Rectal smooth muscle tissue (tissue), 1 donor: ENCODE measurements around the gene CSTF1.

Experiments
- H3K27ac ChIP-seq: one replicate; pipeline ENCODE4 v1.7.0; 2013; ENCODE audit warnings: low read depth, low read length, inconsistent platforms
- H3K27me3 ChIP-seq: one replicate; pipeline ENCODE4 v1.7.0; 2013; ENCODE audit warnings: low read length; ENCODE audit not compliant: control insufficient read depth, insufficient read depth
- H3K36me3 ChIP-seq: one replicate; pipeline ENCODE4 v1.7.0; 2013; ENCODE audit warnings: low read length; ENCODE audit not compliant: control insufficient read depth, insufficient read depth
- H3K4me1 ChIP-seq: one replicate; pipeline ENCODE4 v1.7.0; 2013; ENCODE audit warnings: low read length; ENCODE audit not compliant: control insufficient read depth, insufficient read depth
- H3K4me3 ChIP-seq: one replicate; pipeline ENCODE4 v1.7.0; 2013; ENCODE audit warnings: low read length
- H3K9ac ChIP-seq: one replicate; pipeline ENCODE4 v1.7.0; 2013; ENCODE audit warnings: low read length

The CSTF1 gene

DNA sequence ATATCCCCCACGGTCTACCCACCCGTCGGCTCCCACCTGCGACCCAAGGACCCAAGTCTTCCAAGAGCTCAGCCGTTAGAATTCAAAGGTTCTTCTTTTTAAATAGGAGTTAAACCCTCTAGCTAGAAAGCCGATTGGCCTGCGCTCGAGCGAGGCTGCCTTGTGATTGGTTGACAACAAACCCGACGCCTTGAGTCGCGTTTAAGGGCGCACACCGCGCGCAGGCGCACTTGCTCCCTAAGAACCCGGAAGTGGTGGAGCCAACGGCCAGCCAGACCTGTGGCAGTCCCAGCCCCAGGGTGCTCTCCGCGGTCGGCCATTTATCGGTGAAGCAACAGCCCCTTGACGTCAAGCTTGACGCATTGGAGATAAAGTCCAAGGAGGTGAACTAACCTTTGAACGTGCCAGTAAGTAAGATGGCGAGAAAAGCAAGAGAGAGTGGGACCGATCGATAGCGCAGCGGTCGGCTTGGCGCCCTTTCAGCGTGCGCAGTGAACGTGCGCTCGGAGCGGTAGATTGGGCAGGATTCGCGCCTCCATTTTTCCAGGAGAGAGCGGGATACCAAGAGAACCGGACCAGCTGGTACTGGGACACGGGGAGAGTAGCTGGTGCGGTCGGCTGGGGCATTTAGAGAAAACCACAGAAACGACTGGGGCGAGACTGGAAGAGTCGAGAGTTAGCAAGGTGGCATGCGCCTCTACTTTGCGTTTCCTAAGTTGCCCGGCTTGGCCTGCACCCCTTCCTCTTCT lies at the start of gene CSTF1, which contains the start of gene AURKA:
Gene CSTF1, plus strand, starts transcription at position 514 of the 749 bp plus-strand sequence. CDS start 2,908 bp downstream, outside the sequence.
Gene AURKA, minus strand, starts transcription at position 84 of the 749 bp plus-strand sequence. CDS start 4,018 bp downstream, outside the sequence.
- peak within 1 kb of the TSS; percentile 95 for H3K27ac ChIP-seq
- H3K36me3 ChIP-seq: peaks cover 11% of the 10 kb centered on the region
- H3K4me1 ChIP-seq: peaks cover 5% of the 10 kb centered on the region
- H3K9ac ChIP-seq: peak within 1 kb of the TSS; percentile 95
- no peaks in the 10 kb centered on the region for H3K27me3 ChIP-seq
- peak within 1 kb of the TSS; percentile 100 for H3K4me3 ChIP-seq

DNA sequence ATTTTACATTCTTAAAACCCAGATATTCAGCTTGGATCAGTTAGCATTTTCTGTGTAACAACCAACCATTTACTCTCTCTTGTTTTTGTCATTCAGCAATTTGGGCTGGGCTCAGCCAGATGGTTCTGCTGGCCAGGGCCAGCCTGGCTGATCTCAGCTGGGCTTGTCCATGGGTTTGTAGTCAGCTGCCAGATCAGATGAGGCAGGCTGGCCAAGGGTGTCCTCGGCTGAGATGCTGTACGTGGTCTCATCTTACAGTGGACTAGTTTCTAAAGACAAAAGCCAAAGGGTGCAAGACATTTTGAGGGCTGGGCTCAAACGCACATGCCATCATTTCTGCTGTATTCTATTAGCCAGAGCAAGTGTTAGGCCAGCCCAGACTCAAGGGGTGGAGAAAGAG lies 49.7 kb upstream of the CSTF1 start:
- peaks cover 2% of the 10 kb centered on the region for H3K27me3 ChIP-seq
- no peaks in the 10 kb centered on the region for H3K4me1 ChIP-seq
- no peak overlapping the region for H3K27ac ChIP-seq
- no peak overlapping the region for H3K4me3 ChIP-seq
- no peaks in the 10 kb centered on the region for H3K36me3 ChIP-seq
- no peak overlapping the region for H3K9ac ChIP-seq

DNA sequence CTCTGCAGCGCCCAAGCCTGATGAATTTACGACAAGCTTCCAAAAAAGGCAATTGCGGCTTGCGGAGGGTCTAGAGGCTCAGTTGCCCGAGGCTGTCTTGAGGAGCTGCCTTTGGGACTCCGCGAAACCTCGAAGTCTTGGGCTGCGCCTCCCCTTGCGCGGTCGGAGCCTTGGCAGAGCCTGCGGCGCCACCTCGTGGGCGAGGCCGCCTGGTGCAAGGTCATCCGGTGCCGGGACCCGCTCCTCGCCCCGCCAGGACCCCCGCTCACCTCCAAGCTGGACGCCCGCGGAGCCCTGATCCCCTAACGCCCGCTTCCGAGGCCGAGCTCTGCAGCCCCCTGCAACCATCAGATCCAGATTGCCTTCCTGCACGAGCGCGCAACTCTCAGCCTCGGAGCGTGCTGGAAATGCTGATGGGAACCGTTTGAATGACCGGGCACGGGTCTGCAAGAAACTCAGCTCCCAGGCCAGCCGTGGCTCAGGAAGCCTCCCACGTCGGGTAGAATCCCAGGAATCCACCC lies 48.5 kb upstream of the CSTF1 start:
- Histone ChIP-seq H3K27me3 (peaks cover 2% of the 10 kb centered on the region), H3K4me1 (no peaks in the 10 kb centered on the region), H3K4me3 (no peak overlapping the region), H3K36me3 (no peaks in the 10 kb centered on the region), H3K27ac (no peak overlapping the region), H3K9ac (no peak overlapping the region)

DNA sequence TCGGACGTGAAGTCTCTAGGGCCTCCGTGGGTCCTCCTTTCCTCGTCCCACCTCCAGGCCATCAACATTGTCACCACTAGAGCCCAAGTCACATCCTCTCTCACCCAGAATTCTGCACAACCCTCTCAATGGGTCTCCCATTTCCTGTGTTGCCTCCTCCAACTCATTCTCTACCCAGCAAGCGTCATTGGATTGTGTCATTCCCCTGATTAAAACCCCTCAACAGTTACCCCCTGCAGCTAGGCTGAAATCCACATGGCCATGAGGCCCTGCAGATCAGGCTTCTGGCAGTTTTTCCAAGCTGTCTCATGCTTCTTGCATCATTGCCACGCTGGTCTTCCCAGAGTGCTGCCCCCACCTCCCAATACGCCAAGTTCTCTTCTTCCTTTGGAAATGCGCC lies 46.5 kb upstream of the CSTF1 start:
- Histone ChIP-seq H3K4me1 (no peaks in the 10 kb centered on the region), H3K27me3 (peaks cover 2% of the 10 kb centered on the region), H3K36me3 (no peaks in the 10 kb centered on the region), H3K9ac (no peak overlapping the region), H3K27ac (no peak overlapping the region), H3K4me3 (no peak overlapping the region)

DNA sequence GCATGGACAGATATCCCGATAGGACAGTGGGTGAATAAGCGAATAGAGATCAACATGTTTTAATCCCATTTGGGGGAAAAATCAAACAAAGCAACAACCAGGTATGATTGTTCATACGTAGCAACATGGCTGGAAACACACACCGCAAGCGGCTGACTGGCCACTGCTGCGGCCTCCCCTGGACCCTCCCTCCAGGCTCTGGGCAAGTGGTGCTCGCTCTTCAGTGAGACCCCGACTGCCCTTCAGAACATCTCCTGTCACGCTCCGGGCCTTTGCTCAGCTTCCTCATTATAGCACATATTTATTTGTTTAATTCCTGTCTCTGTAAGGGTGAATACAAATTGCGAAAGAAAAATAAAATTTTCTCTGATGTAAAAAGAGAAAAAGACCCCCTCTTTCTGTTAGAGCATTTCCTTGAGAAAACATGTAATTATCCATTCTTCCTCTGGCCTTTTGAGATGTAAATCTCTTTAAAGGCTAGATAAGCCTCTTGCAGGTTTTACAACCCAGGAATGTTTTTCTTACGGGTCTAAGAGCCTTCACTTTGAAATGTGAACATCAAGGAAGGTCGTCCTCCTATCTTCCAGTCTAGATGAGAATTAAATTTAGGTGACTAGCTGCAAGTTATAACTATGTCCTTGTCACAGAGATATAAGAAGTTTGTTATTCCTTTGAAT lies 44.7 kb upstream of the CSTF1 start:
- Histone ChIP-seq H3K4me1 (no peaks in the 10 kb centered on the region), H3K36me3 (no peaks in the 10 kb centered on the region), H3K9ac (no peak overlapping the region), H3K27me3 (peaks cover 2% of the 10 kb centered on the region), H3K27ac (no peak overlapping the region), H3K4me3 (no peak overlapping the region)

DNA sequence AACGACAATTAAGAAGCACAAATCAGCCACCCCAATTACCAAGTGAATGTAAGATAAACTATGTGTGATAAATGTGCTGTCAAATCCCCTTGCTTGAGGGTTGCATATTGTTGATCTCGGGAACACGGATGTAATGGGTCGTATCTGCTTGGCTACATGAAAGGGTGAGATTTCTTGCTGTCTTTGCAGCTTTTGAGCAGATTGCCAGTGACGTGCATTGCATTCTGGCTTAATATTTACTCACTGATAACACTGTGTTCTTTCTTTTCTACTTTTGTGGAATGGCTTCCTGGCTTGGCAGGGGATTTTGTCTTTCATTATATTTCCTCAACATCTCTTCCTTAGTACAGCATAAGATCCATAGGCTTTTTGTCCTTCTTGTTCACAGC lies 44.1 kb upstream of the CSTF1 start:
- no peak overlapping the region for H3K9ac ChIP-seq
- no peaks in the 10 kb centered on the region for H3K4me1 ChIP-seq
- H3K36me3 ChIP-seq: no peaks in the 10 kb centered on the region
- no peak overlapping the region for H3K27ac ChIP-seq
- peaks cover 2% of the 10 kb centered on the region for H3K27me3 ChIP-seq
- H3K4me3 ChIP-seq: no peak overlapping the region

DNA sequence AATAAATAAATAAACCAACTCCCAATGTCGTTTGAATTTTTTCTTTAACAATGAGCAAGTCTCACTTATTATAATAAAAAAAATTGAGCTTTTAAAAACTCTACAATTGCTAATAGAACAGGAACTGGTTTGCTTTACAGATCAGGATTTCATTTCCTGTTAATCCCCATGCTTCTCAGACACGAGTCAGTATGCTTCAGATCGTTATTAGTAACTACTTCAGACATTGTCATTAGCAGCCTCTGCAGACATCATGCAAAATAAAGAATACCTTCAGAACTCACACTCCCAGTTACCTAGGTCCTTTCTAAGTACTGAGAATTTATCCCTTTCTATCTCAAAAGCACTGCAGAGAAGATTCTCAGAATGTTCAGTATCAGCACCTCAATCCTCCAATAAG lies 43.7 kb upstream of the CSTF1 start:
- Histone ChIP-seq H3K27ac (no peak overlapping the region), H3K27me3 (peaks cover 2% of the 10 kb centered on the region), H3K4me1 (no peaks in the 10 kb centered on the region), H3K4me3 (no peak overlapping the region), H3K36me3 (no peaks in the 10 kb centered on the region), H3K9ac (no peak overlapping the region)

DNA sequence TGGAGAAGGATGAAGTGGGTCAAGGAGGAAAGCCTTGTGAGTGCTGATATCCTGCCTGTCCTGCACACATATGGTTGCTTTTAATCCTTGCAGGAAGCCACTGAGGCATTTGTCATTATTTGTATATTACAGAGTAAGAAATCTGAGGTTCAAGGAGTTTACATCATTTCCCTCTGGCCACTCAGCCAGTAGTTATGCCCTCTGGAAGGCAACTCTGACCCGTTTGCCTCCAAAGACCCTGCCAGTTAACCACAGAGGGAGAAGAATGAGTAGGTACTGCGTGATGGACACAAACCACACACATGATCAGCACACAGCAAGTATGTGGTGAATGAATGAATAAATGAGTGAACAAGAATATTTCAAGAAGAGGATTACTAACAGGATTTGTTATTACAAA lies 41.6 kb upstream of the CSTF1 start:
- no peak overlapping the region for H3K9ac ChIP-seq
- no peaks in the 10 kb centered on the region for H3K36me3 ChIP-seq
- peaks cover 2% of the 10 kb centered on the region for H3K27me3 ChIP-seq
- no peak overlapping the region for H3K4me3 ChIP-seq
- H3K27ac ChIP-seq: no peak overlapping the region
- H3K4me1 ChIP-seq: no peaks in the 10 kb centered on the region

DNA sequence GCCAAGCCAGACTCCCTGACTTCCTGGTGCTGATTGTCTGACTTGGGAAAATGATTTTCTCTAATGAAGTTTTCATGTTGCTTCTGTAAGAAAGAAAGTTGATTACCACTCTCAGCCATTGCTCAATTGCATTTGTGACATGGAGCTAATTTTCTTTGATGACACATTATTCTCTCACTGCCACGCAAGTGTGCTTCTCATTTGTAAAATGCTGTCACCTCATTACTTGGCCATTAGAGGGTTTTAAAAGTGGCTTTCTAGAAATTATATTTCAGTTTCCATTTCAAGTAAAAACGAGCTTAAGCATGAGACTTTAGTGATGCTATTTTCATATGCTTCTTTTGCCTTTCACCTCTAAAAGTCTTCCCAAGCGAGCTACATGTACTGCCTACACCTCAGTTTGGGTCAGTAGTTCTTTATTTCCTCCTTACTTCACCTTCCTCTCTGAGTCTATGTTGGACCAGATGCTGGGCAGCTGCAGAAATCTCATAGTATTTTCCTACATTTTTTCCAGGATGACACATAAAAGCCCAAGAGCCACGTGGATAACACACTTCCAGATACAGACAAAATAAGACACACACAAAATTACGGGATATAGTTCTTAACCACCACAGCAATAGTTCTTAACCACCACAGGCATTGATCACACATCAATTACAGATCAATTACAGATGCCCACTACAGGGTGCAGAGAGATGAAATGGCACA lies 39.9 kb upstream of the CSTF1 start:
- Histone ChIP-seq H3K9ac (no peak overlapping the region), H3K36me3 (no peaks in the 10 kb centered on the region), H3K27me3 (no peaks in the 10 kb centered on the region), H3K27ac (no peak overlapping the region), H3K4me1 (no peaks in the 10 kb centered on the region), H3K4me3 (no peak overlapping the region)

DNA sequence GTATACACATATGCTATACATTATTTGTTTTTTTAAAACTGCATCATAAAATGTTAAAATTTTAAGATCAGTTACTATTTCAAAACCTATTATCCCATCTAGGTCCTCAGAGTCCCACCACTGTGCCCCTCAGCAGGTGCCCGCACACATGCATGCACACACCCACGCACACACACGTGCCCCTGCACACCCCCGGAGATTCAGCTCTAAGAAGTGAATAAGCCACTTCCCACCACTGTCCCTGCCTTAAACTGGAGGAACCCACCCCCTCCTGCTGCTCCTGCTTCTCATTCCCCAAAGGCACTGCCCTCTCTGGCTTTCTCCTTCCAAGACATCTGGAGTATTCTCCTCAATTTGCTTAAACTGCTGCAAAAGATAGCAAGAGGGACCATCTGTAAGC lies 39.1 kb upstream of the CSTF1 start:
- H3K4me3 ChIP-seq: no peak overlapping the region
- H3K4me1 ChIP-seq: no peaks in the 10 kb centered on the region

DNA sequence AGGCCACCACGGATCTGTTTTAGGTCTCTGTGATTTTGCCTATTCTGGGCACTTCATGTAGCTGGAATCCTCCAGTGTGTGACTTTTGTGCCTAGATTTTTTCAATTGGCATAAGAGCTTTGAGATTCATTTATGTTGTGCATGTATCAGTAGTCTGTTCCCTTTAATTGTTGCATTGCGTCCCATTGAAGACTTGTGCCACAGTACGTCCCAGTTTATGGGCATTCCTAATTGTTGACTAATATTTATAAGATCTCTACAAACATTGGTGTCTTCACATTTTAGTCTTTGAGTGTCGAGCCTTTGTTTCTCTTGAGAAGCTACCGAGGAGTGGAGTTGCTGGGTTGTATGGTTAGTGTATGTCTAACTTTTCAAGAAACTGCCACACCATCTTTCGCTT lies 34.4 kb upstream of the CSTF1 start:
- H3K27ac ChIP-seq: no peak overlapping the region
- no peaks in the 10 kb centered on the region for H3K36me3 ChIP-seq
- peaks cover 8% of the 10 kb centered on the region for H3K4me1 ChIP-seq
- no peak overlapping the region for H3K9ac ChIP-seq
- peak overlapping the region; percentile 52 for H3K4me3 ChIP-seq
- H3K27me3 ChIP-seq: no peaks in the 10 kb centered on the region

More for the DNA sequence above, 39.1 kb upstream of the CSTF1 start:
- no peaks in the 10 kb centered on the region for H3K36me3 ChIP-seq
- no peak overlapping the region for H3K27ac ChIP-seq
- H3K27me3 ChIP-seq: no peaks in the 10 kb centered on the region
- no peak overlapping the region for H3K9ac ChIP-seq

DNA sequence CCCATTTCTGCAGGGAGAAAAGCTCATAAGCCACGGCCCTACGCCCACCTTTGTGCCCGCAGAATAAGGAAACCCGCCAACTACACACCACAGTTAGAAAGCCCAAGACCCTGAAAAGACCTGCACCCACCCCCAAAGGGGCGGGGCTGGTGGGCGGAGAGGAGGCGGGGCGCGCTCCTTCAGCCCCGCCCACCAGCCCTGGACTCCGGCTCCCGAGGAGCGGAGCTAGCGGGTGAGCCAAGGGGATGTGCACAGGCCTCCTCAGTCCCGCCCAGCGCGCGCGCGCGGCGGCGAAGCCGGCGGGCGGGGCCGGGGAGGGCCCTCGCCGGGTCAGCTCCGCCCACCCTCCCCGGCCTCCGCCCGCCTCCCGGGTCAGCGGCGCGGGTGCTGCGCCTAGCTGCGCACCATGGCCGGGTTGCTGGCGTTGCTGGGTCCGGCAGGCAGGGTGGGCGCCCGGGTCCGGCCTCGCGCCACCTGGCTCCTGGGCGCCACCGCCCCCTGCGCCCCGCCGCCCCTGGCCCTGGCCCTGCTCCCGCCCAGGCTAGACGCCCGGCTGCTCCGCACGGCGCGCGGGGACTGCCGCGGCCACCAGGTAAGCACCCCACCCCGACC lies 33.7 kb upstream of the CSTF1 start, which contains the start of gene FAM210B:
Gene FAM210B, plus strand, starts transcription at position 375 of the 612 bp plus-strand sequence. Its CDS starts 32 bp downstream, at position 407.
- Histone ChIP-seq H3K36me3 (no peaks in the 10 kb centered on the region), H3K4me1 (peaks cover 8% of the 10 kb centered on the region), H3K9ac (peak within 1 kb of the TSS; percentile 3), H3K27me3 (no peaks in the 10 kb centered on the region), H3K4me3 (peak within 1 kb of the TSS; percentile 71), H3K27ac (peak within 1 kb of the TSS; percentile 78)
